AG10803 (cell line): Measurements from ENCODE around the gene WBP2.

Source experiments
- DNase-seq: peaks from one replicate; pipeline ENCODE4 v3.0.0; 2010; ENCODE audit warnings: low read depth
- H3K4me3 ChIP-seq: 2 replicates; pipeline ENCODE4 v1.5.1; 2011; ENCODE audit warnings: mild to moderate bottlenecking, low read length, control low read depth
- TF ChIP-seq, protein P1 (sequence below): conservative IDR thresholded peaks from 2 replicates; pipeline ENCODE4 v1.5.1; 2011; ENCODE audit warnings: mild to moderate bottlenecking, low read length, control low read depth, inconsistent platforms

WBP2 gene

GRCh38 chr17:75844530-75845057, 10.5 kb downstream of the WBP2 start:
- no peak overlapping the region for H3K4me3 ChIP-seq
- TF ChIP-seq, protein P1, sequence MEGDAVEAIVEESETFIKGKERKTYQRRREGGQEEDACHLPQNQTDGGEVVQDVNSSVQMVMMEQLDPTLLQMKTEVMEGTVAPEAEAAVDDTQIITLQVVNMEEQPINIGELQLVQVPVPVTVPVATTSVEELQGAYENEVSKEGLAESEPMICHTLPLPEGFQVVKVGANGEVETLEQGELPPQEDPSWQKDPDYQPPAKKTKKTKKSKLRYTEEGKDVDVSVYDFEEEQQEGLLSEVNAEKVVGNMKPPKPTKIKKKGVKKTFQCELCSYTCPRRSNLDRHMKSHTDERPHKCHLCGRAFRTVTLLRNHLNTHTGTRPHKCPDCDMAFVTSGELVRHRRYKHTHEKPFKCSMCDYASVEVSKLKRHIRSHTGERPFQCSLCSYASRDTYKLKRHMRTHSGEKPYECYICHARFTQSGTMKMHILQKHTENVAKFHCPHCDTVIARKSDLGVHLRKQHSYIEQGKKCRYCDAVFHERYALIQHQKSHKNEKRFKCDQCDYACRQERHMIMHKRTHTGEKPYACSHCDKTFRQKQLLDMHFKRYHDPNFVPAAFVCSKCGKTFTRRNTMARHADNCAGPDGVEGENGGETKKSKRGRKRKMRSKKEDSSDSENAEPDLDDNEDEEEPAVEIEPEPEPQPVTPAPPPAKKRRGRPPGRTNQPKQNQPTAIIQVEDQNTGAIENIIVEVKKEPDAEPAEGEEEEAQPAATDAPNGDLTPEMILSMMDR: no peak
- no peak for DNase-seq

GRCh38 chr17:75843577-75844529, 11.3 kb downstream of the WBP2 start, which contains the start of gene UNC13D:
Gene UNC13D (minus strand): TSS chr17:75844404. CDS start chr17:75844337, 67 bp downstream.
- no peak for DNase-seq
- TF ChIP-seq, protein P1: no peak
- H3K4me3 ChIP-seq: no peak within 1 kb of the TSS

DNA sequence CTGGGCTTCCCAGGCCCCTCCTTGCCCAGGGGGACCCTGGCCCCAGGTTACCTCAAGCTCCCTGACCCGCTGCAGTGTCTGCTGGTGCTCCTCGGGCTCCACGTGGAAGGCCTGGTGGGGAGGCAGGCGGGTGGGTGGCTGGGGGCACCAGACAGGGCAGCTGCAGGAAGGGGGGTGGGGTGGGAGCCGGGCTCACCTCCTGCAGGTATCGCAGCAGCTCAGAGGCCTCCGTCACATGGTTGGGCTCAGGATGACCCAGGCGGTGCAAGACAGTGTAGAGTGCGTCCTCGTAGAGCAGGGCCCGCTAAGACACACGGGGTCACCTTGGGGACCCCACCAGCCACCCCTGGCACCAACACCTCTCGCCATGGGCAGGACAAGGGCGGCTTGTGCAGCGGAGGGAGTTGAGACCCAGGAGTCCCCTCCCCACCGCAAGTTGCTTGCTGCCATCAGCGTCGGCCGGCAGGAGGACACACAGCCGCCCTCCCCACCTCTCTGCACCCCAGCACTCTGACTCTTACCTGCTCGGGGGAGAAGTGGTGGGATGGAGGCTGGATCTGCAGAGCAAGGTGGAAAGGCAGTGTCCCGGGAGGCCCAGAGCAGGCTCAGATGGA, 12.1 kb downstream of the WBP2 start:
- TF ChIP-seq, protein P1: no peak
- no peak overlapping the region for H3K4me3 ChIP-seq
- no peak for DNase-seq

- no peak overlapping the region for H3K4me3 ChIP-seq
- TF ChIP-seq, protein P1: no peak
- no peak for DNase-seq
These were observed 12.7 kb downstream of the WBP2 start for GRCh38 chr17:75842411-75842810.

GRCh38 chr17:75840799-75841164, 14.4 kb downstream of the WBP2 start:
- TF ChIP-seq, protein P1: no peak
- no peak overlapping the region for H3K4me3 ChIP-seq

DNA sequence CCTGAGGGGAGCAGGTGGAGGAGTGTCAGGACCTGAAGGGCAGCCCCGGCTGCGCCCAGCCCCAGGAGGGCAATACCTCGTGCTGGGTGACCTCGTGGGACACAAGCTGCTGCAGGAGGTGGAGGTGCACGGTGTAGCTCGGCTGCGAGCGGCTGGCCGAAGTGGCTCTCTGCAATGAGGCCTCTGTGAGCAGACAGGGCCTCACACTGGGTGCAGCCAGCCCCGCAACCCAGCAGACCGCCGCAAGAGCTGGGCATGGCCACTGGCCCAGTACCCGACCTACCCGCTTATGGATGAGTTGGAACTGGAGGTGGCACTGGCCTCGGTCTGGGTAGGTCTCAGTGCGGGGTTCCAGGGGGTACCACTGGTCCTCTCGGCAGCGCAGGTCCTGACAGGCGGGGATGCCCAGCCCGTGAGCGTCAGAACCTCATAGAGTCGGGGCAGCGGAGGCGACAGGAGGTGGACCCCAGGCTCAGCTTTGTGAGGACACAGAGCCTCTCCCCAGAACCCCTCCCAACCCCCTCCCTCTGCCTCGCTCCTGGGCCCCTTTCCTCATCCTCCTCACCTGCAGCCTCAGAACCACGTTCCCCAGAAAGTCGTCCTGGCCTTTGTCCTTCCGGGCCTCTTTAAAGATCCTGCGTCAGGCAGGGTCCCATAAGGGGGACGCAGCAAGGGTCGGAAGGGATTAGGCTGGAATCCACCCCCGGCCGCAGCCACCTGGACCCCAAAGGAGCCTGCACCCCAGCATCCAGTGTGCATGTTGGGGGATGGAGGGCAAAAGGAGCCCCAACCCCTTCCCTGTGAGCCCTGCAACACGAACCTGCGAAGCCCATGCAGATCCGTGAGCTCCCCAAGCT, 15.0 kb downstream of the WBP2 start:
- DNase-seq: no peak
- no peak overlapping the region for H3K4me3 ChIP-seq
- TF ChIP-seq, protein P1: no peak

More at GRCh38 chr17:75840799-75841164, 14.4 kb downstream of the WBP2 start:
- DNase-seq: no peak
